Esophagus squamous epithelium (tissue), 5 donors: ENCODE measurements around the gene SLC8A2. TPM values are rescaled to one million over a fixed set of nuclear protein-coding genes. Genes with fewer than 3 reads are reported as not detected.

Experiments
- DNase-seq: peaks from one replicate; lab custom pipeline; 2025; lab: John Stamatoyannopoulos, UW
- H3K27ac ChIP-seq, 4 donors: fragments of 200-600 bp; sonication (generic); one replicate each; pipeline ENCODE4 v1.5.1; 2016 to 2019; ENCODE audit warnings: mild to moderate bottlenecking in 1 of 4
- H3K27me3 ChIP-seq, 4 donors: fragments of 200-600 bp; sonication (generic); 1 replicate in 3 of 4; 2 replicates in 1 of 4; pipeline versions ENCODE4 v1.5.1 to v1.6.0; 2017 to 2021; ENCODE audit warnings: antibody characterized with exemption in 1 of 4
- H3K36me3 ChIP-seq, 3 donors: fragments of 200-600 bp; sonication (generic); one replicate each; pipeline ENCODE4 v1.5.1; 2016 to 2019
- H3K4me1 ChIP-seq, 3 donors: fragments of 200-600 bp; sonication (generic); one replicate each; pipeline ENCODE4 v1.5.1; 2017 to 2019
- H3K4me3 ChIP-seq, 4 donors: fragments of 200-600 bp; sonication (generic); 1 replicate in 3 of 4; 2 replicates in 1 of 4; pipeline ENCODE4 v1.5.1; 2016 to 2019; ENCODE audit warnings: mild to moderate bottlenecking in 2 of 4, moderate library complexity in 1 of 4
- H3K9me3 ChIP-seq, 3 donors: fragments of 200-600 bp; sonication (generic); one replicate each; pipeline ENCODE4 v1.5.1; 2016 to 2019
- POLR2A ChIP-seq, 4 donors: fragments of 450-650 bp; IDR thresholded peaks; one replicate each; pipeline ENCODE4 v1.6.1; 2017; ENCODE audit warnings: antibody characterized with exemption in 4 of 4, mild to moderate bottlenecking in 4 of 4, moderate library complexity in 3 of 4
- WGBS, 2 donors: methylation state at CpG; one replicate each; pipeline ENCODE4 v1.1.5; 2018; 5-methylcytosine and 5-hydroxymethylcytosine counted together
- intact Hi-C: fragments of 100-400 bp; cut with DNase I; formaldehyde crosslinking; loops from one replicate; pipeline ENCODE4 v1.15.0; 2022
- total RNA-seq, 4 donors: library from RNA; depleted of rRNA; stranded (reverse); fragments of >200 nt; gene quantifications; one replicate each; pipeline ENCODE4 v1.1.0, GENCODE V29; 2016
- TF ChIP-seq, protein P1 (sequence below), 6 experiments: fragments of 450-650 bp in 4 of 6; fragments of 200-600 bp in 2 of 6; sonication (generic) in 2 of 6; IDR thresholded peaks; one replicate each; pipeline ENCODE4 v1.5.1; 2016 to 2019; ENCODE audit warnings: antibody characterized with exemption in 6 of 6, mild to moderate bottlenecking in 4 of 6, moderate library complexity in 4 of 6
- donor health status: DM: yes; HTN: yes; CAD: no.

The SLC8A2 gene
- total RNA-seq, 4 donors from 2014 or later, result 0.08 to 5.0 (median 3.6) TPM; not detected in 1

- intact Hi-C loops, result loop anchor here (10.0 kb wide), 1 partner anchor 362 kb away; no protein-coding TSS in a partner anchor
- no peak for DNase-seq
- H3K4me3 ChIP-seq, result no peak overlapping the region
- no peak overlapping the region for H3K27ac ChIP-seq
- no peaks in the 10 kb centered on the region for H3K9me3 ChIP-seq
- no peaks in the 10 kb centered on the region for H3K36me3 ChIP-seq
- H3K27me3 ChIP-seq, result peaks cover 0 to 87% (median 3%) of the 10 kb centered on the region in 4 donors
- TF ChIP-seq, protein P1, sequence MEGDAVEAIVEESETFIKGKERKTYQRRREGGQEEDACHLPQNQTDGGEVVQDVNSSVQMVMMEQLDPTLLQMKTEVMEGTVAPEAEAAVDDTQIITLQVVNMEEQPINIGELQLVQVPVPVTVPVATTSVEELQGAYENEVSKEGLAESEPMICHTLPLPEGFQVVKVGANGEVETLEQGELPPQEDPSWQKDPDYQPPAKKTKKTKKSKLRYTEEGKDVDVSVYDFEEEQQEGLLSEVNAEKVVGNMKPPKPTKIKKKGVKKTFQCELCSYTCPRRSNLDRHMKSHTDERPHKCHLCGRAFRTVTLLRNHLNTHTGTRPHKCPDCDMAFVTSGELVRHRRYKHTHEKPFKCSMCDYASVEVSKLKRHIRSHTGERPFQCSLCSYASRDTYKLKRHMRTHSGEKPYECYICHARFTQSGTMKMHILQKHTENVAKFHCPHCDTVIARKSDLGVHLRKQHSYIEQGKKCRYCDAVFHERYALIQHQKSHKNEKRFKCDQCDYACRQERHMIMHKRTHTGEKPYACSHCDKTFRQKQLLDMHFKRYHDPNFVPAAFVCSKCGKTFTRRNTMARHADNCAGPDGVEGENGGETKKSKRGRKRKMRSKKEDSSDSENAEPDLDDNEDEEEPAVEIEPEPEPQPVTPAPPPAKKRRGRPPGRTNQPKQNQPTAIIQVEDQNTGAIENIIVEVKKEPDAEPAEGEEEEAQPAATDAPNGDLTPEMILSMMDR (IDR thresholded peaks at IDR 0.05), result no peak
- no peak for TF ChIP-seq POLR2A (IDR thresholded peaks at IDR 0.05)
- H3K4me1 ChIP-seq, result peaks cover 7 to 40% (median 25%) of the 10 kb centered on the region in 3 donors
Observed at GRCh38 chr19:47432499-47432898, 39.2 kb downstream of the SLC8A2 start.

DNA sequence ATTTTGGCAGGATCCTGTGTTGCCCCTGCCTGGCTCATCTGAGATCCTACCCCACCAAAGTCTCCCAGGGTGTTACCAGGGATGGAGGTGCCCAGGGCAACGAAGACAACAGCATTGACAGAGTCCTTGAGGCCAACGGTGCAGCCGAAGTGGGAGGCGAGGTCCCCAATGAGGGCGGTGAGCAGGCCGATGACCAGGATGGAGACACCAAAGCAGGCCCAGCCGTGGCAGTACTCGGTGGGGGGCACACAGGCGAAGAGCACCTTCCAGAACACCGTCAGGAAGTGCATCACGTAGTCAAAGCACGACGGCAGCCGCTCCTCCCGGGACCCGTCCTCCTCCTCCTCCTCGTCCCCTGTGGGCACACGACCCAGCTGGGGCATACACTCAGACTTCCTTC, 39.6 kb downstream of the SLC8A2 start:
- H3K36me3 ChIP-seq, result no peaks in the 10 kb centered on the region
- peaks cover 7 to 44% (median 25%) of the 10 kb centered on the region in 3 donors for H3K4me1 ChIP-seq
- H3K27ac ChIP-seq, result no peak overlapping the region
- H3K27me3 ChIP-seq, result peaks cover 0 to 87% (median 3%) of the 10 kb centered on the region in 4 donors
- no peak for DNase-seq
- WGBS, 2 donors, result 61 to 100% methylated on average over 3 to 12 of the region's 18 CpGs
- no peak overlapping the region for H3K4me3 ChIP-seq
- no peaks in the 10 kb centered on the region for H3K9me3 ChIP-seq
- intact Hi-C loops, result loop anchor here (10.0 kb wide), 1 partner anchor 363 kb away; no protein-coding TSS in a partner anchor
- TF ChIP-seq, protein P1 (IDR thresholded peaks at IDR 0.05), result no peak
- TF ChIP-seq POLR2A (IDR thresholded peaks at IDR 0.05), result no peak

DNA sequence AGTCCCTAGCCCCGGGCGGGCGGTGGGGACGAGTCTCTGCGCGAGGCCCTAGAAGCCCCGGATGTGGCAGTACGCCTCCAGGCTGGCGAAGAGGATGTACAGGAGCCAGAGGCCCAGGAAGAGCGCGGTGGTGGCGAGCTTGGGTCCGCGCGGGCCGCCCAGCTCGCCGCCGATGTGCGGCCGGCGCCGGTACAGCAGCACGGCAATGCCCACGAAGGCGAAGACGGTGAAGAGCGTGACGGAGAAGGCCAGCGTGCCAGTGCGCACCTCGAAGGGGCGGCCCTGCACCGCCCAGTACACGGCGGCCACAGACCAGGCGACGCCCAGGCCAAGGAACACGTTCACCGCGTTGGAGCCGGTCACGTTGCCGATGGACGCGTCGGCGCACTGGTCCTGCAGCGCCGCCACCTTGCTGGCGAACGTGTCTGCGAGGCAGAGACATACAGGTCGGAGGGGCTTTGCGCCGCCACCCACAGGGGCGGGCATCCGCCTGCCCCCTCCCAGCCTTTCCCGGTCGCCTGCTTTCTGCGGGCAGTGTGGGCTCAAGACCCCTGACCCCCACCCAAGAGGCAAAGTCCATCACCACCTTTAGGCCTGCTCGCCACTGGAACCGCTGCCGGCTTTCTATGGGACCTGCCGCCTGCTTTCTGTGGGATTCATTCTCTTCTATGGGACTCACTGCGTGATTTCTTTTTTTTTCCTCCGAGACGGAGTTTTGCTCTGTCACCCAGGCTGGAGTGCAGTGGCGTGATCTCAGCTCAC, 41.5 kb downstream of the SLC8A2 start:
- 11 to 13% methylated on average over 34 to 38 of the region's 69 CpGs for WGBS, 2 donors
- peaks cover 0 to 89% (median 3%) of the 10 kb centered on the region in 4 donors for H3K27me3 ChIP-seq
- no peaks in the 10 kb centered on the region for H3K36me3 ChIP-seq
- H3K4me1 ChIP-seq, result peaks cover 7 to 37% (median 25%) of the 10 kb centered on the region in 3 donors
- intact Hi-C loops, result loop anchor here (10.0 kb wide), 1 partner anchor 365 kb away; no protein-coding TSS in a partner anchor
- H3K4me3 ChIP-seq, result peak overlapping the region in 3 of 4 donors; percentile 19 to 46 (median 36)
- no peak for DNase-seq
- peak overlapping the region in 1 of 4 donors; percentile 44 for H3K27ac ChIP-seq
- H3K9me3 ChIP-seq, result no peaks in the 10 kb centered on the region
- TF ChIP-seq, protein P1 (IDR thresholded peaks at IDR 0.05), result peak in 5 of 6 experiments; percentile 17 to 63 (median 29)
- no peak for TF ChIP-seq POLR2A (IDR thresholded peaks at IDR 0.05)

DNA sequence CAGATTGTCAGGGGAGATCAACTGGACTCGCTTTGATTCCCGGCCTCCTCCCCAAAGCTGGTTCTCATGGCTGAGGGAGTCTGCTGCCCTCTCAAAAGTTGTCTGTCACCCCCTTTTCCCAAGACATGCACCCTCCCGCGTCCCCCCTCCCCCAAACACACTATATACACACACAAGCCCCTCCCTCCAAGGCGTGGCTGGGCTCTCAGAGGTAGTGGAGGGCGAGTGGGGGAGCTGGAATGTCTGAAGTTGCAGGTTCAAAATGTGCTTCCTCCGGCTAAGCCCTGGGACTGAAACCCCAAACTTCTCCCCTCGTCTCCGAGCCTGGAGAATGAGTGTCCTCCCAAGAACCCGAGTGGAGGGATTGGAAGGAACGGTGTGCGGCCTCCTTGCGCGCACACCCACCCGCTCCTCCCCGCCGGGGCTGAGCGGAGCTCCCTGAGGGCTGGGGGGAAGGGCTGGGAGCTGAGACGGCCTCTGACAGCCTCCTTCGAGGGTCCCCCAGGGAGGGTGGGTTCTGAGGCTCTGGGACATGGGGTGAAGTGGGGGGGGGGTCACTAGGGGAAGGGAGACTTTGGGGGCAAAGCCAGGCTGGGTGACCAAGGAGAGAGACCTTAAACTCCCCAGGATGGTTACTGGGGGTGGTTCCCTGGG, 42.4 kb downstream of the SLC8A2 start:
- no peak for DNase-seq
- Histone ChIP-seq H3K4me1 (peaks cover 7 to 37% (median 25%) of the 10 kb centered on the region in 3 donors), H3K27ac (peak overlapping the region in 2 of 4 donors; percentile 34 to 67), H3K9me3 (no peaks in the 10 kb centered on the region), H3K4me3 (no peak overlapping the region), H3K27me3 (peaks cover 0 to 89% (median 3%) of the 10 kb centered on the region in 4 donors), H3K36me3 (no peaks in the 10 kb centered on the region)
- 29 to 57% methylated on average over 3 to 9 of the region's 20 CpGs for WGBS, 2 donors
- intact Hi-C loops, result loop anchor here (10.0 kb wide), 1 partner anchor 124 kb away; the partner anchor contains the start of gene C5AR1
- TF ChIP-seq, protein P1 (IDR thresholded peaks at IDR 0.05), result no peak
- no peak for TF ChIP-seq POLR2A (IDR thresholded peaks at IDR 0.05)
